Measurements from ENCODE around the gene RXRA. TPM values are rescaled to one million over a fixed set of nuclear protein-coding genes. Genes with fewer than 3 reads are reported as not detected.

RXRA gene
- polyA plus RNA-seq, 1 donor from 2014 or later = 2.7 TPM

- TF ChIP-seq MXI1 (conservative IDR thresholded peaks at IDR 0.05; ENCODE audit: poor library complexity, severe bottlenecking) (no peak), POLR2AphosphoS5 (IDR thresholded peaks at IDR 0.05) (no peak), TAF1 (IDR thresholded peaks at IDR 0.05; ENCODE audit: low read depth) (no peak), SMC3 (conservative IDR thresholded peaks at IDR 0.05; ENCODE audit: poor library complexity) (no peak), EP300 (conservative IDR thresholded peaks at IDR 0.05; ENCODE audit: poor library complexity, severe bottlenecking) (no peak), RAD21 (conservative IDR thresholded peaks at IDR 0.05) (no peak), EZH2 (IDR thresholded peaks at IDR 0.05; ENCODE audit: borderline replicate concordance, insufficient read depth, low read length, poor library complexity, severe bottlenecking) (no peak)
- H2AFZ ChIP-seq (ENCODE audit: low read depth, low read length) = no peak overlapping the region
- H3K9ac ChIP-seq (ENCODE audit: low read length) = no peak overlapping the region
- no peak overlapping the region for H3K27ac ChIP-seq (ENCODE audit: low read length)
- H3K79me2 ChIP-seq (replicated peaks; ENCODE audit: insufficient read depth, low read length) = no peaks in the 10 kb centered on the region
- H3K36me3 ChIP-seq (ENCODE audit: insufficient read depth, low read length) = no peaks in the 10 kb centered on the region
- no peaks in the 10 kb centered on the region for H3F3A ChIP-seq (ENCODE audit: insufficient read depth, low read length, poor library complexity, severe bottlenecking)
- H3K4me3 ChIP-seq (ENCODE audit: low read length) = no peak overlapping the region
- H3K4me2 ChIP-seq (ENCODE audit: low read length) = no peak overlapping the region
- H3K27me3 ChIP-seq (ENCODE audit: insufficient read depth, low read depth, low read length) = no peaks in the 10 kb centered on the region
- H3K9me3 ChIP-seq (ENCODE audit: low read length) = no peaks in the 10 kb centered on the region
- no peaks in the 10 kb centered on the region for H4K20me1 ChIP-seq (ENCODE audit: insufficient read depth)
- H3K9me2 ChIP-seq (ENCODE audit: insufficient read depth, low read length) = no peaks in the 10 kb centered on the region
Measured at GRCh38 chr9:134412298-134412711, 86.0 kb downstream of the RXRA start.

GRCh38 chr9:134413112-134413715 is 87.0 kb downstream of the RXRA start:
- Histone ChIP-seq H3K9ac (ENCODE audit: low read length) (no peak overlapping the region), H3K27ac (ENCODE audit: low read length) (no peak overlapping the region), H3K27me3 (ENCODE audit: insufficient read depth, low read depth, low read length) (no peaks in the 10 kb centered on the region), H3K4me2 (ENCODE audit: low read length) (no peak overlapping the region), H3K79me2 (replicated peaks; ENCODE audit: insufficient read depth, low read length) (no peaks in the 10 kb centered on the region), H3K9me3 (ENCODE audit: low read length) (no peaks in the 10 kb centered on the region), H3K9me2 (ENCODE audit: insufficient read depth, low read length) (no peaks in the 10 kb centered on the region), H3K36me3 (ENCODE audit: insufficient read depth, low read length) (no peaks in the 10 kb centered on the region), H3F3A (ENCODE audit: insufficient read depth, low read length, poor library complexity, severe bottlenecking) (no peaks in the 10 kb centered on the region), H2AFZ (ENCODE audit: low read depth, low read length) (no peak overlapping the region), H4K20me1 (ENCODE audit: insufficient read depth) (no peaks in the 10 kb centered on the region), H3K4me3 (ENCODE audit: low read length) (no peak overlapping the region)
- TF ChIP-seq SMC3 (conservative IDR thresholded peaks at IDR 0.05; ENCODE audit: poor library complexity) (no peak), REST (IDR thresholded peaks at IDR 0.05; ENCODE audit: borderline replicate concordance) (no peak), MXI1 (conservative IDR thresholded peaks at IDR 0.05; ENCODE audit: poor library complexity, severe bottlenecking) (no peak), RAD21 (conservative IDR thresholded peaks at IDR 0.05) (no peak), CTCF (IDR thresholded peaks at IDR 0.05; ENCODE audit: poor library complexity, severe bottlenecking) (no peak), EP300 (conservative IDR thresholded peaks at IDR 0.05; ENCODE audit: poor library complexity, severe bottlenecking) (no peak), TAF1 (IDR thresholded peaks at IDR 0.05; ENCODE audit: low read depth) (no peak), EZH2 (IDR thresholded peaks at IDR 0.05; ENCODE audit: borderline replicate concordance, insufficient read depth, low read length, poor library complexity, severe bottlenecking) (no peak), POLR2AphosphoS5 (IDR thresholded peaks at IDR 0.05) (no peak)
